A172 (cell line): ENCODE results near the gene C10orf71. TPM values are rescaled to one million over a fixed set of nuclear protein-coding genes. Genes with fewer than 3 reads are reported as not detected.

Experiments used
- DNase-seq: peaks from one replicate; pipeline ENCODE4 v3.0.0-alpha.2; 2015; ENCODE audit warnings: low spot score
- total RNA-seq: library from RNA; depleted of rRNA; stranded (reverse); fragments of >200 nt; shearing (Covaris generic); gene quantifications from 2 replicates; pipeline ENCODE4 v1.2.3, GENCODE V29; 2014

The C10orf71 gene
- total RNA-seq, 1 experiment from 2014 or later: not detected

DNA sequence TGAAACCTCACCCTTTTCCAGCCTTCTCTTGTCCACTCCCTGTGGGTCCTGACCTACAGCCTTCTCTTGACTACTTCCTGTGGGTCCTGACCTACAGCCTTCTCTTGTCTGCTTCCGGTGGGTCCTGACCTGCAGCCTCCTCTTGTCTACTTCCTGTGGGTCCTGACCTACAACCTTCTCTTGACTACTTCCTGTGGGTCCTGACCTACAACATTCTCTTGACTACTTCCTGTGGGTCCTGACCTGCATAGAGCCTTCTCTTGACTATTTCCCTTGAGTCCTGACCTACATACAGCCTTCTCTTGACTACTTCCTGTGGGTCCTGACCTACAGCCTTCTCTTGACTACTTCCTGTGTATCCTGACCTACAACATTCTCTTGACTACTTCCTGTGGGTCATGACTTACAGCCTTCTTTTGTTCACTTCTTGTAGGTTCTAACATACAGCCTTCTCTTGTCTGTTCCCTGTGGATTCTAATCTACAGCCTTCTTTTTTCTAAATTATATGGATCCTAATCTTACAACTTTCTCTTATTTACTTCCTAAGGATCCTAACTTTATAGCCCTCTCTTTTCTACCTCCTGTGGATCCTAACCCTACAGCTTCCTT, 36.5 kb downstream of the C10orf71 start:
- no peak for DNase-seq

DNA sequence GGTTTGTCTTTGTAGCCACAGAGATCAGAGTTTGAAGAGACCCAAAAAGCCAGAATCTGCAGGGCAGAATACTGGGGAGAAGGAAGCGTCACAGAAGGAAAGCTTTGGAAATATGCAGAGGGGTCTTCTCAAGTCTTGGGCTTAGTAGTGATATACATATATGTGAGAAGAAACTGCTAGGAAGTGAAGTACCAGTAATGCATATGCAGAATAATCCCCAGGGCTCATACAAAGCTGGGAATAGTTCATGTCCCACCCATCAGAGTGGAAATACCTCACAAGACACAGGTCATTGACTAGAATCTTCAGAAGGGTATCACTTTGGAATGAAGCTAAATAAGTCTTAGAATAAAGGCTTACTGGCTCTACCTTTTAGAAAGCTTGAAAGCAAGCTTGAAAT, 39.6 kb downstream of the C10orf71 start:
- DNase-seq: no peak

DNA sequence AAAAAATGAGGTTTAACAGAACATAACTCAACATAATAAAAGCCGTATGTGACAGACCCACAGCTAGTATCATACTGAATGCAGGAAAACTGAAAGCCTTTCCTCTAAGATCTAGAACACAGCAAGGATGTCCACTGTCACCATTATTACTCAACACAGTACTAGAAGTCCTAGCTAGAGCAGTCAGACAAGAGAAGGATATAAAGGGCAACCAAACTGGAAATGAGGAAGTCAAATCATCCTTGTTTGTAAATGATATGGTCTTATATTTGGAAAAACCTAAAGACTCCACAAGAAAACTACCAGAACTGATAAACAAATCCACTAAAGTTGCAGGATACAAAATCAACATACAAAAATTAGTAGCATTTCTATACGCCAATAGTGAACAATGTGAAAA, 45.9 kb downstream of the C10orf71 start:
- DNase-seq: no peak

DNA sequence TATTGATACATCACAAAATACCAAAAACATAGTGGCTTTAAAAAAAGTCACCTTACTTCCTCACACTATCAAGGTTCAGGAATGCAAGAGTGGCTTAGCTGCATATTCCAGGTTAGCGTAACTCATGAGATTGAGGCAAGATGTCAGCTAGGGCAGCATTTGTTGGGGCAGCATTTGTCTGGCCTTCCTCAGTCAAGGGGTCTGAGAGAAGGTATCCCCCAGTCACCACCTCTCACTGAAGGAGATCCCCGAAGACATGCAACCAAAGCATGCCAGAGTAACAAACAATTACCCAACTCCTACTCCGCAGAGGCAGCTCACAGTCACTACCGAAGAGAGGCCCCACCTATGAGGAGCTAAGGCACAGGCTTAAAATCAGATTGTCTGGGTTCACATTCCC, 48.4 kb downstream of the C10orf71 start:
- DNase-seq: no peak

DNA sequence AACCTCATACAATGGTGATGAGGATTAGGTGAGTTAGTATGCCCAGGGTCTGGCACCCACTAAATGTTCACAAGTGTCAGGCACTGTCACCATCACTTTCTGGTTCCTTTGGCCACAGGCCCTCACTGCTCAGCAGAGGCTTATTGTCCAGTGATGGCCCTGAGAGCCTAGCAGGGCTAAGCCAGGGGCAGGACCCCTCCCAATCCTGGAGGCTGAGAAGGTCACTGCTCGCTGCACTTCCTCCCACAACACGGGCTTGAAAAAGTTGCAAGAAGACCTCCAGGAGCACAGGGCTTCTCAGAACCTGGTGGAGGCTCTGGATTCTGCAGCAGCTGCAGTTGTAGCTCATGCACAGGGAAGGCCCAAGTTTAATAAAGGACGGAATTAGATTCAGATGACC, 48.9 kb downstream of the C10orf71 start:
- no peak for DNase-seq

DNA sequence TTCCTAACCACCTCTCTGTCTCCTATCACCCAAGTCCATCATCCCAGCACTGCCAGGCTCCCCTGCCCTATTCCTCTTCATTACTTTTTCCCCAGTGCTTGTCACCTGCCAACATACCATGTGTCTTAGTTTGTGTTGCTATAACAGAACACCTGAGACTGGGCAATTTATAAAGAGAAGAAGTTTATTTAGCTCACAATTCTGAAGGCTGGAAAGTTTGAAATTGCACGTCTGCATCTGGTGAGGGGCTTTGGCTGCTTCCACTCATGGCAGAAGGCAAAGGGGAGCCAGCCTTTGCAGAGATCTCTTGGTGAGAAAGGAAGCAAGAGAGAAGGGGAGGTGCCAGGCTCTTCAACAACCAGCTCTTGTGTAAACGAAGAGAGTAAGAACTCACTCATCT, 49.6 kb downstream of the C10orf71 start:
- DNase-seq: no peak

DNA sequence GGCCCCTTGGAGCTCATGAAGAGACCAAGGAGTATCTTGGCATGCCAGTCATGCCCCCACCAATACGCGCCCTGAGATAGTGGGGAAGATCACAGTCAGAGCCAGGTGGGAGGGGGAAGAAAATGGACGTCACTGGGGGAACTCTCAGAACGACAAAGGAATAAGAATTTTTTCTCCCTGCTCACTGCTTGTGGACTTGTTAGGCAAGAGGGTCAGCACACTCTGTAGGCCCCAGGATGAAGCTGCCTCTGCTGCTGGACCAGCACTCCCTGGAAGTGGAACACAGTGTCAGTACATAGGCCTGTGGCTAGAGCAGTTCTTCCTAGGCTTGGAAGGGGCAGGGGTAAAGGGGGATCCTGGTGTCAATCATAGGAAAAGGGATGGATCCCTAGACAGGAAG, 50.4 kb downstream of the C10orf71 start:
- DNase-seq: no peak

DNA sequence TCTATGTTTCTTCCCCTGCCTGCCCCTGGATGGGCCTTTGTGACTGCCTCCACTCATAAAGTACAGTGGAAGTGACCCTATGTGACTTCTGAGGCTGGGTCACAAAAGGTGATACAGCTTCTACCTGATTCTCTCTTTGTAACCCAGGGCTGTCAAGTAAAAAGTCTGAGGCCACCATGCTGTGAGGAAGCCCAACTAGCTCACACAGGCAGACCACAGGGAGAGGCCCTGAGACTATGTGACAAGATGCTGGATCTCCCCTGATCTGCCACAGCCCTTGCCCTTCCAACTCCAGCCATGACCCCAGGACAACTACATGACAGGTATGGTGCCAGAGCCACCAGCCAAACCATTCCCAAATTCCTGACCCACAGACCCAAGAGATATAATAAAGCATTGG, 51.2 kb downstream of the C10orf71 start:
- no peak for DNase-seq

DNA sequence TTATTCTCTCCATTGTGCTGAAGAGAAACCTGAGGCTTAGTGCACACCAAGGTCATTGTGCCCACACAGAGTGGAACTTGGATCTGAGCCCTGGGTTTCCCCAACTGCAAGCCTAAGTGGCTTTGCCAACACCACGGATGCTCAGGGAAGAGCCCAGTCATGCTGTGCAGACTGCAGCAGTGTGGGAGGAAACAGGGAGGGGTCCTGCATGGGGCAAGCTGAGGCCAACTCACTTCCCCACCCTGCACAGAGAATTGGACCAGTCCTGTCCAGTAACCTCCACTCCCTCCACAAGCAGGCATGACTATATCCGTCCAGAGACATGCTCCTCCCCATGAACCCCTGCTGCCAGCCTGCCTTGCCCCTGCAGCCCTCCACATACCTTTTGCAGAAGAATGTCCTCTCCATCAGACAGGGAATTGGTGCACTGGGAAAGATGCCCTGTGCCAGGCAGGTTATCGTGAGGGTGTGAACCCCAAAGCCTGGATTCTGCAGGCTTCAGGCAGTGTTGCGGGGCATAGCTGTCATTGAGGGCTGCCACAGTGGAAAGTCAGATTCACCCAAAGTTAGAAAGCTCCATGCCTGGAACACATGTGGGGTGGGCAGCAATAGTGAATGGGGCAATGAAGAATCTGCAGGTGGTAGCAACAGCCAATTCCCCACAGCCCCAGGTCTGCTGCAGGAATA, 52.0 kb downstream of the C10orf71 start:
- DNase-seq: no peak

DNA sequence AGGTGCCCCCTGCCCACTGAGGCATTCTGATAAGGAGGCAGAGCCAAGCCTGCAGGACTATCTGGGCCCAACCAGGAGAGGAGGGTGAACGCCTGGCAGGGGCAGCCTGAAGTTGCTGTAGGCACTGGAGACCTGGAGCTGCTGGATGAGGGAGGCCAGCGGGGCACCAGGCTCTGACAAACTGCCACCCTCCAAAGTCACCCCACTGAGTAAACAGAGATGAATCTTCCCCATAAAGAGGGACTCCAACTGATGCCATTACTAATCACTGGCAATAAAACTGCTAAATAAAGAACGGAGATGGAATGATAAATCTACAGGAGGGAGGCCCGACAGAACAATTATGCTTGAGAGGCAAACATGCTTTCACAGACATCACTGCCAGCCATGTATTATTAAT, 52.7 kb downstream of the C10orf71 start:
- DNase-seq: no peak

DNA sequence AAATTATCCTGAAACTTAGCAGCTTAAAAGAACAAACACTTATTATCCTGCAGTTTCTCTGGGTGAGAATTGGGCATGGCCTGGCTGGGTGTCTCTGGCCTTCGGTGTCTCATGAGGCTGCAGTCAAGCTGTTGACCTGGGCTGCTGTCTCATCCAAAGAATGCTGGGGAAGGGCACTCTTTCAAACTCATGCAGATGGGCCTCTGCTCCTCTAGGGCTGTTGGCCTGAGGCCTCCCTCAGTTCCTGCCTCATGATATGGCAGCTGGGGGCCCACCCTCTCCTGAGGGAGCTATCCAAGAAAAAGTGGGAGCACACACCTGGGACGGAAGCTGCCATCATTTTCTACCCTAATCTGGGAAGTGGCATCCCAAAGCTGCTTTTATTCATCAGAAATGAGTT, 53.4 kb downstream of the C10orf71 start:
- DNase-seq: no peak

DNA sequence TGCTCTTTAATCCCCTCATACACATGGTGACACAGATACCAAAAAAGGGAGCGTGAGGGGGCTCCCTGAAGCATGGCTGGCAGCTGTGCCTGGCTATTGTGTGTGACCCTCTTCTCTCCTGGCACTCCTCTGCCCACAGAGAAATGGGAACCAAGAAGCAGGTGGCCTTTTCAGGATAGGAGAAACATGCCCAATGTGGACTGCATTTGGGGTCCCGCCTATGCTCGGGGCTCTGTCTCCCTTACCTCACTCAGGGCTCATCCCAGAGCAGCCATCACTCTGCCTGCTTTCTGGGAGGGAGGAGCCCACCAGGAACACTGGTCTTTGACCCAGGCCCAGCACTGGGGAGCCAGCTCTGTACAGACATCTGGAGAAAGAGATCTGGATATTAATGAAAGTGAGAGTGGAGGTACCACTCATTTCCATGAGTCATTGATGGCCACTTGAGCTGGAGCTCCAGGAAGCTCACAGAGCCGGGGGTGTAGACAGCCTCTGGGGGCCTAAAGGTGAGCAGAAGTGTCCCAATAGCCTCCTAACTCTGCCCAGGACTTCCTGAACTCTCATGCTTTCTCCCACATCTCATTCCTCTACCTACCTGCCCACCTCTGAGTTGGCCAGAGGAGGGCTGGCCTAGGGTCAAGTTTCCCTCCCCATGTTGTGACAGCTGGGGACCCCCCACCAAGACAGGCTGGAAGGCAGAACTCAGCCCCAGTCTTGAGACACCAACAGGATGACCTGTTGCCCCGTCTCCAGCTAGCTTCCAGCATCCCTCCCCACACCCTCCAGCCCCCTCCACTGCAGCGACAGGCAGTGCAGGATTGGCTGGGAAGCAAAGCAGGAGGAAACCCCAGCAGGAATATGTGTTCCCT, 54.3 kb downstream of the C10orf71 start:
- DNase-seq: no peak

DNA sequence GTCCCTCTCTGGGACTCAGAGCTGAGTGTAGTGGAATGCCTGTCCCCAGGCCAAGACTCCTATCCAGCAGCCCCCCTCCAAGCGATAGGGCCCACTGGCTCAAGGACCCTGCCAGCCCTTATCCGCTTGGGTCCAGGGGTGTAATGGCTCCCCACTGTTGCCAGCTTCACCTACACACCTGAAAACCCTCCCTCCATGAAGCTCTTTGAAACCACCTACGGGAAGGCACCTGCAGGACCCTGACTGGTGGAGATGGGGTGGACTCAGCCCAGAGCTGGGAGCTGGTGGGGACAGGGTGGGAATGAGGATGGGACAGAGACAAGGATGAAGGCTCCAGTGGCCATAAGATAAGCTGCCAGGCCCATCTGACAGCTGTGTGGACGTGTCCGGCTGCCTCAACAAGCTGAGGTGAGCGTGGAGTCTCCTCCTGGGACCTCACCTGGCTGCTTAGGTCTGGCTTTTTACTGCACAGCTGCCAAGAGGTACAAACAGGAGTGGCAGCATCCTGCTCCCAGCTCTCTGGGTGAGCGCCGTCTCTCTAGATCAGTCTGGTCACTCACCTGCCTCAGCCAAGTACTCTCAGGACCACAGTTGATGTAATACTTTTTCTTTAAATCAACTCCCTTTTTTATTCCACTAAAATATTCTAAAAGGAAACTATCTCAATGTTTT, 55.1 kb downstream of the C10orf71 start:
- no peak for DNase-seq

DNA sequence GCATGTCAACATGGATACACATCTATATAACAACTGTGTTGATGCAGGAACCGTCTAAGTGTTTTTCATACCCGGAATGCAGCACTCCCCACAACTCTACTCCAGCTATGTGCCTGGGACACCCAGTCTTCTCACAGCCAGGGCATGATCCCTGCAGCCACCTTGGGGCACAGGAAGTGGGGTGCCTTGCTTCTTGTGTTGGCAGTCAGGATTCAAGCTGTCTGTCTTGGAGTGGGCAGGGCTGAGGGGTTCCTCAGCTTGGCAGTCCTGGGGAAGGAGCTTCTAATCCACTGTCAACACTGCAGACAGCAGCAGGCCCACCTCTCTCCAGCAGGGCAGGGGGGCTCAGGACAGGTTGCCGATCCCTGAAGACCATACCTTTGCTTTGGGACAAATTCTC, 55.6 kb downstream of the C10orf71 start:
- no peak for DNase-seq

DNA sequence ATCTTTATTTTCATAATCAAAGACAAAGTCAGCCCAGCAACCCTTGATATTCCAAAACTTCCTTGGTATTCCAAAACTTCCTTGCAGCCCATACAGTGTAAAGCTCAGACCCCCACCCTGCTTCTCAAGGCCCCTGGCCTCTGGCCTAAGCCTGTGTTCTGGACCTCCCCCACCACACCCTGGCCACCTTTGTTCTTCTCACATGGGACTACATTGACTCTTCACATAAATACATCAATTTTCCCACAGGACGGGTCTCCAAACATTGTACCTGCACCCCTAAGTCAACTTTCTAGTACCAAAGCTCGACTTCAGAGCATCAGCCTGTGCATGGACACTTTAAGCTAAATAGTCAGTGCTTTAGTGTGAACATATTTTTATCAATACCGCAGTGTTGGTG, 56.3 kb downstream of the C10orf71 start:
- no peak for DNase-seq

DNA sequence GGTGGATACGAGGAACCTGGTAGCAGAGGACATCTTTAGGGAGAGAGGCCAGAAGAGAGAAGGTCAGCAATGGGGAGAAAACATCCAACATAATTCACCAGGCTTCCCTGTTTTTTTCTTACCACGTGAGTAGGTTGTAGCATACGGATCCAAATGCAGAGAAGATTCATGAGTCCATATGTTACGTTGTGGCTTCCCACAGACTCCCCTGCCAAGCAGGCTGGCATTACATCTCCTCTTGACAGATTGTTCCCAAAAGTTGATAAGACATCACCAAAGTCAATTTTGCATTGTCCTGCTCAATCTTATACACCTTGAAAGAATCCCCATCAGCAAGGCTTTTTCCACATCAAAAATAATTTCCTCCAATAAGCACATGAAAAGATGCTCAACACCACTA, 57.2 kb downstream of the C10orf71 start:
- DNase-seq: no peak

DNA sequence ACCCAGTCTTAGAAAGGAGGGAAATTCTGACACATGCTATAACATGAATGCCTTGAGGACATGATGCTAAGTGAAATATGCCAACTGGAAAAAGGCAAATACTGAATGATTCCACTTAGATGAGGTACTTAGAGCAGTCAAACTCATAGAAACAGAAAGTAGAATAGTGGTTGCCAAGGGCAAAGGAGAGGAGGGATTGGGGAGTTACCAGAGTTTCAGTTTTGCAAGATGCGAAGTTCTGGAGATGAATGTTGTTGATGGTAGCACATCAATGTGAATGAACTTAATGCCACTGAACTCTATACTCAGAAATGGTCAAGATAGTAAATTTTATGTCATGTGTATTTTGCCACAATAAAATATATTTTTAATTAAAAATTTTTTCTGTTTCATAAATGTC, 58.0 kb downstream of the C10orf71 start:
- DNase-seq: no peak

DNA sequence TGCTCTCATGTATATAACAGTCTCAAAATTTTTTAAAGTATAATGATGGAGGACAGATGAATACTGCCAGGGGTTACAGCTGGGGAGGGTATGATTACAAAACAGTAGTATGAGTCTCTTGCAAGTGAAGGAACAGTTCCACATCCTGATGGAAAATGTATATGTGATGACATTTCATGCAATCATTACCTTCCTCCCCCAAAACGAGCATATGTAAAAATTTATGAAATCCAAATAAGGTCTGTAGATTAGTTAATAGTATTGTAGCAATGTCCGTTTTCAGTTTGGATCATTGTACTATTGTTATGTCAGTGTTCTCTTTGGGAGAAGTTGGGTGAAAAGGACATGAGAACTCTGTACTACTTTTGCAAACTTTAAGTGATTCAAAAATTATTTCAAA, 58.9 kb downstream of the C10orf71 start:
- DNase-seq: no peak

DNA sequence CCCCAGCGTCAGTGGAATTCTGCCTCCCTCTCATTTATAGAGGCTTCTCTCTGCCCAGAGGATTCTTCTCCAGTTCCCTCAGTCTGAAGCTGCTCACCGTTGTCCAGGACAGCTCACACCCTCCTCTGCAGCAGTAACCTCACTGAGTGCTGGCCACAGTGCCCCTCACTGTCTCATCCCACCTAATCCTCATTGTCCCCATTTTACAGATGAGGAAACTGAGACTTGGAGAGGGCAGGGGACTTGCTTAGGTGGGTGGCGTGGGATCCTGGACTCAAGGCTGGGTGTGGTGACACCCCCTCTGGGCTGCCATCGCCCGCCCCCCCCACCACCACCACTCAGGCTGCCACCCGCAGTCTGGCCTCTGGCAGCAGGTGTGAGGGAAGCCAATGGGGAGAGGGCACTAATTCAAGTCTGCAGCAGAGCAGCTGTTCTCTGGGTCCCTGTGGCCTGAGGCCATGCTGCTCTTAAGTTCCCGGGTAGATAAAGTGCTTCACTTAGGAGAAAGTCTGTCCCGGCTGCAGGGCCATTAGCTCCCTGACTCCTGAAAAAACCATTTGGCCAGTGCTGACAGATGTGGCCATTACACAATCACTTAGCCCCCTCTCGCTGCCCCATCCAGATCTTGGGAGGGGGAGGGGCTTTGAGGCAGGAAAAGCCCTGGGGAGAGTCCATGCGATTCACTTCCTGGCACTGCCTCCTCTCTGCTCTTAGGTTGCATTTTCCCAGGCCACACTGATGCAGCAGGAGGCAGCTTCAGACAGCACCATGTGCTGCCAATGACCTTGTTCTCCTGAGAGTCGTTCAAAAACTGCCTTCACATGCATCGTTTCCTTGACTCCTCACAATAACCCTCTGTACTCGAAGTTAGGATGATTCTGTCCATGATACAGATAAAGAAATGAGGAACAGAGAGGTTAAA, 60.6 kb downstream of the C10orf71 start:
- peak; percentile 10 for DNase-seq

DNA sequence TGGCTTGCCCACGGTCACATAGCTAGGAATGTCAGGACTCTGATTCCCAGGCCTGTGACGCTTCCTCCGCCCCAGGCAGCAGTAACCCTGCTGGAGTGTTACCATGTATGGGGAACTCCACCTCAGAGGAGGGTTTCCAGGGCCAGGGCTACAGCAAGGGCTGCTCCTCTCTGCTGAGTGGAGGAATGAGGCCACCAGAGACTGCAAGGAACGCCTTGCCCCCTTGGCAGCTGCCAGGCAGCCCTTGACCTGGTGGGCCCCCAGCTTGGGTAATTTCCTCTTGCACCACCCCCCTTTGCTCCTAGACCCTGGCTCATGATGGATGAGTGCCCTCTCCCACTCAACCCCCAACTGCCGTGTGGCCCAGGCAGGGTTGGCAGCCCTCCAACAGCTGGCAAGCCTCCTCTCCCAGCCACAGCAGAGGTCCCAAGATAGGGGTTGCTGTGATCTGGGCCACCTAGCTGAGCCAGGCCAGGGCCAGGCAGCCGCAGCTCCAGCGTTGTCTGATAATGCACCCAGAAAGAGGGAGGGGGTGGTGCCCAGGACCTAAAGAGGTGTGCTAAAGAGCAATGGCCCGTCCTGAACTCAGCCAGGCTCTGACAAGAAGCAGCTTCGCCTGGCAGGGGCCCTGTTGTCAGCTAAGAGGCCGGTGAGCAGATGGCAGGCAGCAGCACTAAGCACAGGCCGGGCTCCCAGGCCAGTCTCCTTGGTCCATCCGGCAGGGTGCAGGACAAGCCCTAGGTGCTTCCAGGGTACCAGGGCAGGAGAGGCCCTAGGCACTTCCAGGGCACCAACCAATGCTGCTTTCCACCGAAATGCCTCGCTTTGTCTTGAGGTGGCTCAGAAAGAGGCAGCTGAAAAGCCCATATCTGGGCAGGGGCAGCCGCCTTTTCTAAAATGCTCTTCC, 61.6 kb downstream of the C10orf71 start:
- DNase-seq: no peak
